GM18519 (cell line): Measurements from ENCODE around the gene CD72.
"Not testable (repeated sequence)": the region's sequence is repeated elsewhere in the genome, so short reads cannot be mapped to it uniquely, and the experiment has no call there.

Experiments used
- ATAC-seq: cut with Tn5 transposase; IDR thresholded peaks from one replicate; pipeline ENCODE4 v1.9.1; 2021; ENCODE audit warnings: mild to moderate bottlenecking, moderate library complexity; ENCODE audit not compliant: unreplicated experiment, low FRiP score

Gene CD72

DNA sequence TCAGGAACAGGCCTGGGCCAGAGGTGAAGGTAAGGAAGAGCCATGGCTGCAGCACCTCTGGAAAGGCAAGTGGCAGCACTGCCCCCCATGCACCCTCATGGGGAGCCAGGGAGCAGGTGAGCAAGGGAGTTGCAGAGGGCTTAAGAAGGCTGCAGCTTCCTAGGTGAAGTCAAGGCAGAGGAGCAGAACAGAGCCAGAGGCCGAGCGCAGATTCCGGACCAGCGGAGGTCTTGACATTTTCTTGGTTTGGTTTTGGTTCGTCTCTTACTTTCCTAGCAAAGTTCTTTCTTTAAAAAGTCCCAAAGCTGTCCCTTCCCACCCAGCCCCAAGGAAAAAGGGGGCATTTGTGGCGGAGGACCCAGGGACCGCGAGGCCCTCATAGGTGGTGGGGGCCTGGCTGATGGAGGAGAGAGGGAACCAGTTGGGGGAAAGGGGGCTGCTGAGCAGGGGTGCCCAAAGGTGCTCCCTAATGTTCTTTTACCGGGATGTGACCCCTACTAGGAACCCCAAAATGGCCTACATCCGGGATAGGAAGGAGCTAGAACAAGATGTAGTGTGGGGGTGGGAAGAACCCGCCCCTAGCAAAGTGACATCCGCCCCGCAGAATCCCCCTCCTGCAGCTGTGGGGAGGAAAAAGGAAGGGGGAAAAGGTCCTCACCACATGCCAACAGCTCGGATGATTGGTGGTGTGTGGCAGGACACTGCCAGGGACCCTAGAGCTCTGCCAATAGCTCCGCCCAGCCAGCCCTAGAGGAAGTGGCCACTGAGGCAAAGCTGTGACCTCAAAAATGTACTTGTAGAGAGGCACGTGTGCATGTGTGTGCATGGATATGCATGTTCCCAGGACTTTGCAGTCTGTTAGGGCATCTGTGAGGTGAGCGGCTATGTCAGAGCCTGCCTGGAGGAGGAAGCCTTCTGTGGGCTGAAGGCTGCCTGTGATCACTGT is 914 bp upstream of the CD72 start:
- no peak for ATAC-seq

- ATAC-seq = no peak
Observed at GRCh38 chr9:35617548-35617947, 665 bp downstream of the CD72 start.

- no peak for ATAC-seq
Observed at GRCh38 chr9:35616681-35617459, 1.3 kb downstream of the CD72 start.

- no peak for ATAC-seq
Observed at GRCh38 chr9:35615981-35616680, 2.1 kb downstream of the CD72 start.

DNA sequence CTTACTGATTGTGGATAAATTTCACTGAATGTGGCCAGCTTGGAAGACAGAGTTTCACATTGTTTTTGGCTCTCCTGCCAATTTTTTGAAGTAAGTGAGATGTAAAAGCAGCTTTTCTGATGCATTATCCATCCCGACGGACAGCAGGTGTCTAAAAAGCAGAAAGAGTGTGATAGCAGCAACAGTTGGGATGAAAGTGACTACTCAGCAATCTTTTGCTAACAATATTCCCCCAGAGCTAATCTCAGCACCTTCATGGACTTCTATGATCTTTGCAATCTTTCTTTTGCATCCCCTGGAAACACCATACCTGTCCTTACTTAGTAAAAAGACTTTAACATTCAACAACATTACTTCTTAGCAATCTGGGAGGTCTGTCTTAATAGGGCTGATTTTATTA is 5.4 kb downstream of the CD72 start:
- no peak for ATAC-seq

DNA sequence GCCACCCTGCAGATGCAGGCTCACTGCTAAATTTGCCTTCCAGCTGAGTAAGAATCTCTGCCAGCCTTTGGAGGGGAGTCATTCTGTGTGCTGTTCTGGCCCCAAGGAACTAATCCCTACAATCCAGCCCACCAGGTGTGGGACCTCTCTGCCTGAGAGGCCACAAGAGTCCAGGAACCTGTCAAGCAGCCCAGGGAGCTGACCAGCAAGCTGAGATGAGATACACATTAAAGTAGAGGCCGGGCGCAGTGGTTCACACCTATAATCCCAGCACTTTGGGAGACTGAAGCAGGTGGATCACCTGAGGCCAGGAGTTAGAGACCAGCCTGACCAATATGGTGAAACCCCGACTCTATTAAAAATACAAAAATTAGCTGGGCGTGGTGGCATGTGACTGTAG is 6.1 kb downstream of the CD72 start:
- ATAC-seq = not testable (repeated sequence)

DNA sequence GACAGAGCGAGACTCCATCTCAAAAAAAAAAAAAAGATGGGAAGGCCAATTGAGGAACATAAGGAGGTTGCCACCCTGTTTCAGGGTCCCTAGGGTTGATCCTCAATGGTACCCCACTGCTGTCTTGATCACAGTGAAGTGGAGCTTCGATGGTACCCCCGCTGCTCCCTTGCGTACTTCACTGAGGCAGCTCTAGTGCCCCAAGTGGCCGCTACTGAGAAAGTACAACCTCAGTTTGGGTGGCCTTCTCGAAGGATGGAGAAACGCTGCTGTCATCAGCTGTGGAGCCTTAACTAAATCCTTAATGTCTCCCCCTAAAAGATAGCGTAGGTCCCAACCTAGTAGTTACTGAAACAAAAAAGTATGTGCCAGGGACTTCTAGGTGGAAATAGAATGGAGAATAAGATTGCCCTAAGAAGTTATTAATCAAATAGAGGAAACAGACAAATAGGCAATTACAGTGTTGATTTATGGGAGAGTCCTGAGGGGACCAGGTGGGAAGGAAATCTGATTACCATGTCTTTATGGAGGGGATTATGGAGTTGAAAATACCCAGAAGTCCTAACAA is 6.9 kb downstream of the CD72 start:
- no peak for ATAC-seq

- no peak for ATAC-seq
Observed at GRCh38 chr9:35609820-35610163, 8.4 kb downstream of the CD72 start.

DNA sequence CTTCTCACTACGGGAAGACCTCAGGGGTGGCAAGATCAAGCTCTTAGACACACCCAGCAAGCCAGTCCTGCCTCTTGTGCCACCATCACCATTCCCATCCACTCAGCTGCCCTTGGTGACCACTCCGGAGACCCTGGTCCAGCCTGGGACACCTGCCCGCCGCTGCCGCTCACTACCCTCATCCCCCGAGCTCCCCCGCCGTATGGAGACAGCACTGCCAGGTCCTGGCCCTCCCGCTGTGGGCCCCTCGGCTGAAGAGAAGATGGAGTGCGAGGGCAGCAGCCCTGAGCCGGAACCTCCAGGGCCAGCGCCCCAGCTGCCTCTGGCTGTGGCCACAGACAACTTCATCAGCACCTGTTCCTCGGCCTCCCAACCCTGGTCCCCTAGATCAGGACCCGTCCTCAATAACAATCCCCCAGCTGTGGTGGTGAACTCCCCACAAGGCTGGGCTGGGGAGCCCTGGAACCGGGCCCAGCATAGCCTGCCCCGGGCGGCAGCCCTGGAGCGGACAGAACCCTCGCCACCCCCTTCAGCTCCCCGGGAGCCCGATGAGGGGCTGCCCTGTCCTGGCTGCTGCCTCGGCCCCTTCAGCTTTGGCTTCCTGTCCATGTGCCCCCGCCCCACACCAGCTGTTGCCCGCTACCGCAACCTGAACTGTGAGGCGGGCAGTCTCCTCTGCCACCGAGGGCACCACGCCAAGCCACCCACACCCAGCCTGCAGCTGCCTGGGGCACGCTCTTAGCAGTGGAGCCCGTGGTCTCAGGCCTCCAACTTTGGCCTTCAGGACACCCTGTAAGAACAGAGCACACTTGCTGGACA is 9.0 kb downstream of the CD72 start:
- ATAC-seq = no peak

- no peak for ATAC-seq
Observed at GRCh38 chr9:35608221-35608620, 10.0 kb downstream of the CD72 start.

DNA sequence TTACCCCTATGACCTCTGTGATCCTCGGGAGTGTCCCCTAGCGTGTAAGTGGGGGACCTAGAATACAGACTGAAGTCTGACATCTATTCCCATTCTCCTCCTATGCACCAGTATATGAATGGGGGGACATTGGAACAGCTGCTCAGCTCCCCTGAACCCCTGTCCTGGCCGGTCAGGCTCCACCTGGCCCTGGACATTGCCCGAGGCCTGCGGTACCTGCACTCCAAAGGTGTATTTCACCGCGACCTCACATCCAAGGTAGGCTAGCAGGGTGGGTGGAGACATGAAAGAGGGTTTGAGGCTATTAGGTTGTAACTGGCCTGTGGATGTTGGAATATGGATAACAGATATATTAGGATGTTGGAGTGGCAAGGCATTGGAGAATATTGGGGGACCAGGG is 11.5 kb downstream of the CD72 start:
- no peak for ATAC-seq

DNA sequence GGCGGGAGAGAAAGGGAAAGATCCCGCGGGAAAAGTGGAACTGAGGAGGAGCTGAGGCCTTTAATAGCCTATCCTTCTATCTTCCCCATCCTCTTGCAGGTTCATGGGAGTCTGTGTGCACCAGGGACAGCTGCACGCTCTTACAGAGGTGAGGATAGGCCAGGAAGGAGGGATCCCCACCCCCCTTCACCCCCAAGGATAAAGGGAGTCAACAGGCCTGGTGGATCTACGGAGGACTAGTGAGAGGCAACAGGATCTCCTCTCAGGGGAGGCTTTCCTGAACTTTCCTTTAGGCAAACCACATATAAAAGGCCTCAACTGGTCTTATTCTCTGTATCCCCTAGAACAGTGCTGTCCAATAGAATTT is 12.1 kb downstream of the CD72 start:
- no peak for ATAC-seq

GRCh38 chr9:35605351-35606137 is 12.7 kb downstream of the CD72 start:
- peak; percentile 2 for ATAC-seq

GRCh38 chr9:35604578-35605350 is 13.4 kb downstream of the CD72 start, which contains the start of gene TESK1:
TESK1 (plus strand) TSS chr9:35605262; CDS start chr9:35605620, 358 bp downstream.
- ATAC-seq = peak; percentile 32

GRCh38 chr9:35603986-35604577 is 14.1 kb downstream of the CD72 start:
- peak; percentile 74 for ATAC-seq

DNA sequence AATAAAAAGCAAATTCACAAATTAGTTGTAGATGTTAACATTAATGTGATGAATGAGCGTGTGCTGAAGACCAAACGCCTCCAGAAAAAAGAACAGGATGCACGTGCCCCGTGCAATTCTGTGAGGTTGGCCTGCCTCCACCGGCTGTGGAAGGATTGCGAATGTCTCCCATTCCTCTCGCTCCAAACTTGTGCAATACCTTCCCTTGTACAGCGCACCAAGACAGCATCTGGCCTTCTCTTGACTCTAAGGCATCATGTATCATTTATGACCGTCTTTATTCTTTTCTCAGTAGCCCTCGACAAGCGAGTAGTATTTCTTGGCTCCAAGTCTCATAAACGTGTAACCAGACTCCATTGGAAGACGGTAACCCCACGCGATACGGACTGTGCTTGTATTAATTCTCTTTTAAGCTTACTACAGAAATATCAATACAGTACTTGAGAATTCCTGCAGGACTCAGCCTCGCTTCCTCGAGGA is 14.7 kb downstream of the CD72 start:
- ATAC-seq = no peak

- no peak for ATAC-seq
Observed at GRCh38 chr9:35599763-35600604, 18.2 kb downstream of the CD72 start.
